Psoas muscle (tissue), 8 donors: ENCODE data around the gene PEX26. TPM values are rescaled to one million over a fixed set of nuclear protein-coding genes. Genes with fewer than 3 reads are reported as not detected.

ENCODE experiments used
- ATAC-seq, 4 donors: fragments of 200-7000 bp; cut with Tn5 transposase; one replicate each; pipeline ENCODE4 v1.9.1; 2020; ENCODE audit warnings: moderate library complexity in 3 of 4, mild to moderate bottlenecking in 2 of 4
- DNase-seq, 2 donors: peaks; one replicate each; pipeline ENCODE4 v3.0.0-alpha.2; 2020
- H3K27ac ChIP-seq: fragments of 200-600 bp; one replicate; pipeline ENCODE4 v1.8.0; 2022
- H3K27me3 ChIP-seq, 3 donors: fragments of 200-600 bp in 1 of 3; one replicate each; pipeline versions ENCODE4 v1.6.1 to v1.8.0; 2013 to 2022; ENCODE audit warnings: low read length in 2 of 3, mild to moderate bottlenecking in 2 of 3, moderate library complexity in 1 of 3; ENCODE audit not compliant: insufficient read depth in 3 of 3
- H3K36me3 ChIP-seq, 2 donors: fragments of 200-600 bp in 1 of 2; one replicate each; pipeline versions ENCODE4 v1.6.1 to v1.8.0; 2013 to 2022; ENCODE audit warnings: low read depth in 1 of 2, mild to moderate bottlenecking in 1 of 2, moderate library complexity in 1 of 2; ENCODE audit not compliant: insufficient read depth in 1 of 2
- H3K4me1 ChIP-seq: fragments of 200-600 bp; one replicate; pipeline ENCODE4 v1.8.0; 2022
- H3K4me3 ChIP-seq: fragments of 200-600 bp; one replicate; pipeline ENCODE4 v1.8.0; 2022; ENCODE audit warnings: mild to moderate bottlenecking
- H3K9me3 ChIP-seq: fragments of 200-600 bp; one replicate; pipeline ENCODE4 v1.8.0; 2022
- WGBS, 3 donors: extraction: QIAGEN DNeasy Blood & Tissue Kit; methylation state at CpG; one replicate each; pipeline versions ENCODE4 v1.1.6 to v1.1.7; 2013; 5-methylcytosine and 5-hydroxymethylcytosine counted together
- intact Hi-C, 2 donors: fragments of 100-400 bp; cut with DNase I; formaldehyde crosslinking; loops; one replicate each; pipeline versions ENCODE4 v1.11.0 to v1.14.2; 2022
- polyA plus RNA-seq, 3 donors: library from polyadenylated mRNA; stranded (reverse); fragments of 200-250 nt; gene quantifications; one replicate each; pipeline ENCODE4 v1.2.3, GENCODE V29; 2013
- total RNA-seq, 4 donors: library from RNA; stranded (reverse); fragmentation: NEBNext Ultra II Directional in 2 of 4; extraction: Animal tissue kit (Norgen Biotek cat#: 25700) in 2 of 4; gene quantifications; one replicate each; pipeline versions ENCODE4 v1.2.1 to v1.2.4, GENCODE V29; 2021 to 2023
- TF ChIP-seq, protein P1 (sequence below): fragments of 200-600 bp; IDR thresholded peaks from one replicate; pipeline ENCODE4 v1.8.0; 2022; ENCODE audit warnings: antibody characterized with exemption
- donor health status: healthy with polysubstance abuse.
- donor health status: DM: no; HTN: no; CAD: no; lungs with moderate emphysema.
- donor health status: Bipolar disorder and iron deficiency.
- donor health status: healthy.
- donor health status: DM: yes; HTN: yes; CAD: no.
- donor health status: DM: no; HTN: no; CAD: no.
- donor health status: DM: no; HTN: no; CAD: no.
- donor health status: DM: yes; HTN: yes; CAD: no.

The PEX26 gene
- total and polyA plus RNA-seq, 7 donors: 11.2 to 23.4 (median 18.8) TPM

DNA sequence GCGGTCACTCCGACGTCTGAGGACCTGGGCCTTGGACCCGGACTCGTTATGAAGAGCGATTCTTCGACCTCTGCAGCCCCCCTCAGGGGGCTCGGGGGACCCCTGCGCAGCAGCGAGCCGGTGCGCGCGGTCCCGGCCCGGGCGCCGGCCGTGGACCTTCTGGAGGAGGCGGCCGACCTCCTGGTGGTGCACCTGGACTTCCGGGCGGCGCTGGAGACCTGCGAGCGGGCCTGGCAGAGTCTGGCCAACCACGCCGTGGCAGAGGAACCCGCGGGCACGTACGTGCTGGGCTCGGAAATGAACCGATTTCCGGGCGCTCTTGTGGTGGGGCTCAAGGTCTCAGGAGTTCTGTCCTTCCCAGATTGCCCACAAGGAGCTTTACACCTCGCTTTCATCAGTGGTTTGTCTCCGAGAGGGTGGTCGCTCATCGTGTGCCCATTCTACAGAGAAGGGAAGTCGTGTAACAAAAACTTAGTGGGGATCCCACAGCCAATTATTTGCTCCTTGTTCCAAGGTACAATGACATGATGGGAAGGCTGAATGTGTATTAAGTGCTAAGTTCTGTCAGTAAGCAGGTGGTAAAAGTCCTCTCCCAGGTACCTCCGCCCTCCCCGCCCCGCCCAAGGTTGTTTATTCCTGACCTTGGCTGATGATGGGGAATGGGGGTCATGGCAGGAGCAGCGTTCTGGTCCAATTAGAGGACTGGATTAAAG lies 695 bp downstream of the PEX26 start:
- DNase-seq: peak; percentile 36 to 72
- WGBS, 3 donors: 7 to 9% (median 8%) methylated on average over 42 to 45 of the region's 45 CpGs

DNA sequence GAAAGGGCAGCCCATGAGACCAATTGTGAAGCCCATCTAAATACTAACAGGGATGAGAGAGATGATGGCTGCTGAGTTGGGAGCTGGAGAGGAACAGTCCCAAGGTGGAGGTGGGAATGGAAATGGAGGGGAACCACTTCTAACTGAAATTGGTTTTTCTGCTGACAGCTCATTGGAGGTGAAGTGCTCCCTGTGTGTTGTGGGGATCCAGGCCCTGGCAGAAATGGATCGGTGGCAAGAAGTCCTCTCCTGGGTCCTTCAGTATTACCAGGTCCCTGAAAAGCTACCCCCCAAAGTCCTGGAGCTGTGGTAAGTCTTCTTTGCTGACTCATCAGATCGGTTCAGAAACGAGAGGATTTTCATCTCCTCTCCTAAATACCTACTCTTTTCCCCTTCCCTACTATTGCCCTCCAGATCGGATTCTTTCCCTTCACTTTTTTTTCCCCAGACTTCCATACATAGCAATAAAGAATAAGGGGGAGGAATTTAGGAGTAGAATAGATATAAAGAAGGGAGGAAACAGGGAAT lies 2.0 kb downstream of the PEX26 start:
- no peak overlapping the region for H3K27ac ChIP-seq
- intact Hi-C loops: loop anchor here (2.0 to 5.0 kb wide), 6 partner anchors 31 to 337 kb away; partner anchors contain the start of gene TUBA8 (in 1 of the 2)
- DNase-seq: no peak

More for the DNA sequence above, 695 bp downstream of the PEX26 start:
- intact Hi-C loops: loop anchor here (2.0 to 5.0 kb wide), 6 partner anchors 32 to 336 kb away; partner anchors contain the start of gene TUBA8 (in 1 of the 2)
- H3K4me3 ChIP-seq: peak overlapping the region; percentile 92
- TF ChIP-seq, protein P1, sequence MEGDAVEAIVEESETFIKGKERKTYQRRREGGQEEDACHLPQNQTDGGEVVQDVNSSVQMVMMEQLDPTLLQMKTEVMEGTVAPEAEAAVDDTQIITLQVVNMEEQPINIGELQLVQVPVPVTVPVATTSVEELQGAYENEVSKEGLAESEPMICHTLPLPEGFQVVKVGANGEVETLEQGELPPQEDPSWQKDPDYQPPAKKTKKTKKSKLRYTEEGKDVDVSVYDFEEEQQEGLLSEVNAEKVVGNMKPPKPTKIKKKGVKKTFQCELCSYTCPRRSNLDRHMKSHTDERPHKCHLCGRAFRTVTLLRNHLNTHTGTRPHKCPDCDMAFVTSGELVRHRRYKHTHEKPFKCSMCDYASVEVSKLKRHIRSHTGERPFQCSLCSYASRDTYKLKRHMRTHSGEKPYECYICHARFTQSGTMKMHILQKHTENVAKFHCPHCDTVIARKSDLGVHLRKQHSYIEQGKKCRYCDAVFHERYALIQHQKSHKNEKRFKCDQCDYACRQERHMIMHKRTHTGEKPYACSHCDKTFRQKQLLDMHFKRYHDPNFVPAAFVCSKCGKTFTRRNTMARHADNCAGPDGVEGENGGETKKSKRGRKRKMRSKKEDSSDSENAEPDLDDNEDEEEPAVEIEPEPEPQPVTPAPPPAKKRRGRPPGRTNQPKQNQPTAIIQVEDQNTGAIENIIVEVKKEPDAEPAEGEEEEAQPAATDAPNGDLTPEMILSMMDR: no peak
- no peaks in the 10 kb centered on the region for H3K27me3 ChIP-seq
- peak overlapping the region; percentile 96 for H3K27ac ChIP-seq
- no peaks in the 10 kb centered on the region for H3K9me3 ChIP-seq
- peaks cover 2 to 43% of the 10 kb centered on the region in 2 donors for H3K36me3 ChIP-seq
- peak; percentile 47 to 64 (median 58) for ATAC-seq
- H3K4me1 ChIP-seq: peaks cover 35% of the 10 kb centered on the region

DNA sequence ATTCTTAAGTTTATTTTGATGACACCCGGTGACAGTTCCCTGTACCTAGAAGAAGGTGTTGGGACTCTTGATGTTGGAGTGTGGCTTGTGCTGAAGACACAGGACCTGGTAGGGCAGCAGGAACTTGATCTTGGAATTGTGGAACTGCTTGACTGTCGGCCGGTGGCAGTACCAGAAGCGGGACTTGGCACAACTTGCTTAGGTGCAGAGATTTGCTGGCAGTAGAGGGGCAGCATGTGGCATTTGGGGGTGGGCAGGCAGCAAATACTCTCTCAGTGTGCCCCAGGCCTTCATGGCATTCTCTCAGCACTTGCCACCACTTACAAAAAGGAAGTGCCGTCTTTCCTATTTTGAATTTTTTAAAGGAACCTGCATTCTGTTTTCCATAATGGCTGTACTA lies 3.6 kb downstream of the PEX26 start:
- intact Hi-C loops: no loop called here
- TF ChIP-seq, protein P1: no peak
- no peak overlapping the region for H3K27ac ChIP-seq
- H3K36me3 ChIP-seq: peaks cover 4 to 72% of the 10 kb centered on the region in 2 donors
- ATAC-seq: no peak
- H3K9me3 ChIP-seq: no peaks in the 10 kb centered on the region
- no peak overlapping the region for H3K4me3 ChIP-seq
- no peak for DNase-seq
- H3K27me3 ChIP-seq: no peaks in the 10 kb centered on the region
- 61 to 76% (median 61%) methylated on average over 5 of the region's 5 CpGs for WGBS, 3 donors
- peaks cover 23% of the 10 kb centered on the region for H3K4me1 ChIP-seq

More for the DNA sequence above, 2.0 kb downstream of the PEX26 start:
- Histone ChIP-seq H3K9me3 (no peaks in the 10 kb centered on the region), H3K27me3 (no peaks in the 10 kb centered on the region), H3K36me3 (peaks cover 4 to 56% of the 10 kb centered on the region in 2 donors), H3K4me1 (peaks cover 35% of the 10 kb centered on the region), H3K4me3 (peak overlapping the region; percentile 92)
- 65 to 68% (median 67%) methylated on average over 4 of the region's 4 CpGs for WGBS, 3 donors
- TF ChIP-seq, protein P1: no peak
- no peak for ATAC-seq

DNA sequence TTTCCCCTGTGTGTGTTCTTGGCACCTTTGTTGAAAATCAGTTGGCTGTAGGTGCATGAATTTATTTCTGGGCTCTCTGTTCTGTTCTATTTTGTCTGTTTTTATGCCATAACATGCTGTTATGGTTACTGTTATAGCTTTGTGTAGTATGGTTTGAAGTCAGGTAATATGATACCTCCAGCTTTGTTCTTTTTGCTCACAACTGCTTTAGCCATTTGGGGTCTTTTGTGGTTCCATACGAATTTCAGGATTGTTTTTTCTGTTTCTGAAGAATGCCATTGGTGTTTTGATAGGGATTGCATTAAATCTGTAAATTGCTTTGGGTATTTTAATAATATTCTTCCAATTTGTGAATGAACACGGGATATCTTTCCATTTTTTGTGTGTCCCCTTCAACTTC lies 4.7 kb downstream of the PEX26 start:
- H3K27me3 ChIP-seq: no peaks in the 10 kb centered on the region
- WGBS, 3 donors: 50 to 67% (median 56%) methylated on average over 2 of the region's 2 CpGs
- ATAC-seq (no peak), DNase-seq (no peak)
- no peaks in the 10 kb centered on the region for H3K9me3 ChIP-seq
- no peak overlapping the region for H3K27ac ChIP-seq
- TF ChIP-seq, protein P1: no peak
- peaks cover 4 to 83% of the 10 kb centered on the region in 2 donors for H3K36me3 ChIP-seq
- H3K4me1 ChIP-seq: peaks cover 13% of the 10 kb centered on the region
- intact Hi-C loops: no loop called here
- no peak overlapping the region for H3K4me3 ChIP-seq
